Ovary (tissue), 9 donors: Measurements from ENCODE around the gene CPED1. TPM values are rescaled to one million over a fixed set of nuclear protein-coding genes. Genes with fewer than 3 reads are reported as not detected.

Source experiments
- DNase-seq, 5 donors: peaks; one replicate each; pipeline ENCODE4 v3.0.0-alpha.2; 2019 to 2020
- H3K27ac ChIP-seq, 2 donors: fragments of 200-600 bp; one replicate each; pipeline versions ENCODE4 v1.5.1 to v1.8.0; 2019 to 2022
- H3K27me3 ChIP-seq: fragments of 200-600 bp; one replicate; pipeline ENCODE4 v1.8.0; 2022
- H3K36me3 ChIP-seq: fragments of 200-600 bp; sonication (generic); one replicate; pipeline ENCODE4 v1.5.1; 2019
- H3K4me1 ChIP-seq: one replicate; pipeline ENCODE4 v1.8.1; 2013; ENCODE audit warnings: mild to moderate bottlenecking, moderate library complexity; ENCODE audit not compliant: insufficient read depth
- H3K4me3 ChIP-seq: fragments of 200-600 bp; sonication (generic); one replicate; pipeline ENCODE4 v1.5.1; 2017
- H3K9me3 ChIP-seq, 2 donors: fragments of 200-600 bp in 1 of 2; sonication (generic) in 1 of 2; one replicate each; pipeline versions ENCODE4 v1.5.1 to v1.8.1; 2013 to 2019; ENCODE audit warnings: mild to moderate bottlenecking in 1 of 2, moderate library complexity in 1 of 2
- EP300 ChIP-seq: sonication (generic); formaldehyde crosslinking; IDR thresholded peaks from one replicate; pipeline ENCODE4 v1.6.1; 2017; ENCODE audit warnings: antibody characterized with exemption
- POLR2A ChIP-seq: fragments of 450-650 bp; IDR thresholded peaks from one replicate; pipeline ENCODE4 v1.6.1; 2017; ENCODE audit warnings: antibody characterized with exemption, mild to moderate bottlenecking, moderate library complexity
- WGBS, 3 donors: extraction: QIAGEN DNeasy Blood & Tissue Kit in 1 of 3; methylation state at CpG; one replicate each; pipeline versions ENCODE4 v1.1.5 to v1.1.7; 2013 to 2017; 5-methylcytosine and 5-hydroxymethylcytosine counted together
- intact Hi-C, 4 donors: fragments of 100-400 bp; cut with DNase I; formaldehyde crosslinking; loops; one replicate each; pipeline versions ENCODE4 v1.11.0 to v1.15.1; 2022 to 2023
- polyA plus RNA-seq, 2 donors: library from polyadenylated mRNA; stranded (reverse); fragments of 200-250 nt in 1 of 2; fragments of 350-450 nt in 1 of 2; fragmentation: Illumina TruSeq in 1 of 2; extraction: RNeasy Lipid Tissue Mini Kit (QIAGEN cat#74804) in 1 of 2; gene quantifications; one replicate each; pipeline ENCODE4 v1.2.3, GENCODE V29; 2013 to 2014
- total RNA-seq, 7 donors: library from RNA; depleted of rRNA in 2 of 7; stranded (reverse); fragments of >200 nt in 2 of 7; fragmentation: NEBNext Ultra II Directional in 3 of 7; extraction: Animal tissue kit (Norgen Biotek cat#: 25700) in 3 of 7; gene quantifications; one replicate each; pipeline versions ENCODE4 v1.1.0 to v1.2.4, GENCODE V29; 2016 to 2023
- TF ChIP-seq, protein P1 (sequence below), 3 donors: fragments of 450-650 bp in 2 of 3; fragments of 200-600 bp in 1 of 3; IDR thresholded peaks; one replicate each; pipeline versions ENCODE4 v1.5.1 to v1.8.0; 2016 to 2022; ENCODE audit warnings: antibody characterized with exemption in 3 of 3, mild to moderate bottlenecking in 1 of 3
- donor health status: DM: no; HTN: no; CAD: no; lungs with moderate emphysema.
- donor health status: DM: no; HTN: no; CAD: no.
- donor health status: Bipolar disorder and iron deficiency.
- donor health status: DM: yes; HTN: yes; CAD: no.
- donor health status: DM: no; HTN: no; CAD: no.
- donor health status: DM: yes; HTN: yes; CAD: no.

CPED1 gene
- total and polyA plus RNA-seq, 9 donors: 42.1 to 127 (median 88.8) TPM

DNA sequence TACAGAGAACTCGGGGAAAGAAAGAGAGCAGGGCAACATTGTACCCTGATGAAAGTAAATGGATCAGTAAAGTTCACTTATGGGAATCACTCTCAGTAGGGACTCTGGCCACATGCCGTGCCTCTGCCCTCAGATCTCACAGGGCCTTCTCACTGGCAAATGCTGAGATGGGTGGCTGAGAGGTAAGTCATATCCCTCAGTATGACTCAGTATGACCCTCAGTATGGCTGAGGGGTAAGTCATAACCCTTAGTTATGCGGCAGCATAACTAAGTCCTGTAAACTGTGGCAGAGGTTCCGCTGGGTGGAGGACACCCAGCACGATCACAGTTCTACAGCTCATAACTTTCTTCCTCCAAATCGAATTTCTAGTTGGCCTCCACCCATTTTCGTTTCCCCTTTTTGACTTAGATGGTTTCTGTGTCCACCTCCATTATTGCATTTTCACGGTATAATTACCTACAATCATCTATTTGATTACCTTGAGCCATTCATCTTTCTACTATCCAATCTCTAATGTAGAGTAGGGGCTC is 313.8 kb downstream of the CPED1 start:
- Histone ChIP-seq H3K27ac (no peak overlapping the region), H3K36me3 (no peaks in the 10 kb centered on the region), H3K4me3 (no peak overlapping the region), H3K27me3 (peaks cover under 1% of the 10 kb centered on the region), H3K9me3 (no peaks in the 10 kb centered on the region), H3K4me1 (no peaks in the 10 kb centered on the region)
- no peak for DNase-seq
- whole genome bisulfite sequencing, 3 donors: 95 to 98% (median 97%) methylated on average over 8 of the region's 8 CpGs
- intact Hi-C loops: no loop called here
- no peak for TF ChIP-seq EP300
- TF ChIP-seq, protein P1, sequence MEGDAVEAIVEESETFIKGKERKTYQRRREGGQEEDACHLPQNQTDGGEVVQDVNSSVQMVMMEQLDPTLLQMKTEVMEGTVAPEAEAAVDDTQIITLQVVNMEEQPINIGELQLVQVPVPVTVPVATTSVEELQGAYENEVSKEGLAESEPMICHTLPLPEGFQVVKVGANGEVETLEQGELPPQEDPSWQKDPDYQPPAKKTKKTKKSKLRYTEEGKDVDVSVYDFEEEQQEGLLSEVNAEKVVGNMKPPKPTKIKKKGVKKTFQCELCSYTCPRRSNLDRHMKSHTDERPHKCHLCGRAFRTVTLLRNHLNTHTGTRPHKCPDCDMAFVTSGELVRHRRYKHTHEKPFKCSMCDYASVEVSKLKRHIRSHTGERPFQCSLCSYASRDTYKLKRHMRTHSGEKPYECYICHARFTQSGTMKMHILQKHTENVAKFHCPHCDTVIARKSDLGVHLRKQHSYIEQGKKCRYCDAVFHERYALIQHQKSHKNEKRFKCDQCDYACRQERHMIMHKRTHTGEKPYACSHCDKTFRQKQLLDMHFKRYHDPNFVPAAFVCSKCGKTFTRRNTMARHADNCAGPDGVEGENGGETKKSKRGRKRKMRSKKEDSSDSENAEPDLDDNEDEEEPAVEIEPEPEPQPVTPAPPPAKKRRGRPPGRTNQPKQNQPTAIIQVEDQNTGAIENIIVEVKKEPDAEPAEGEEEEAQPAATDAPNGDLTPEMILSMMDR (IDR thresholded peaks at IDR 0.05): no peak
- TF ChIP-seq POLR2A: no peak

DNA sequence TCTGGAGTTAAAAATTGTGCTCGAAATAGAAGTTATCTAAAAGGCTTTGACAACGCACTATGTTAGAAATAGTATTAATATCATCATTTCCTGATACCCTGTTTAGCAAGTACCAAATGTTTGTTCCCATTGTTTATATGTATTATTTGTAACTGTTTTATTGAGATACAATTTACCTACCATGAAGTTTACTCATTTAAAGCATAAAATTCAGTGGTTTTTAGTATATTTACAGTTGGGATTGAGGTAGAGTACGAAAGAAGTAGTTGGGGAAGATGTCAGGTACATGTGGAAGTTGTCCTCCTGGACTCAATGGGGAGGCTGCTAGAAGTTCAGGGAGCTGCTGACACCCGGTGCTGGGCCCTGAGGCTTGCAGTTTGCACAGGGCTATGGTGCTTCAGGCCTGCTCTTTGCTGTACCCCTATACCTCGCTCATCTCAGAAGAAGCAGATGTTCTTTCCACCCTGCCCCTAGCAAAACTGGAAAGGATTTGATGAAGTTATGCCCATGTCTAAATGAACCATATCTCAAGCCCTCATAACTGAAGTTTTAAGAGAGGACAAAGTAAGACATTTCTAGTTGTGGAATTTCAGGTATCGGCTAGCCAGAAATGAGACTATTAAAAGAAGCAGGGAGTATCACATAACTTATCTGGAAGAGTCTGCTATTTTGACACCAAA is 315.1 kb downstream of the CPED1 start:
- Histone ChIP-seq H3K9me3 (no peaks in the 10 kb centered on the region), H3K36me3 (no peaks in the 10 kb centered on the region), H3K27ac (no peak overlapping the region), H3K27me3 (no peaks in the 10 kb centered on the region), H3K4me3 (no peak overlapping the region), H3K4me1 (no peaks in the 10 kb centered on the region)
- intact Hi-C loops: no loop called here
- TF ChIP-seq POLR2A (no peak), EP300 (no peak)
- TF ChIP-seq, protein P1 (IDR thresholded peaks at IDR 0.05): no peak
- no peak for DNase-seq
- WGBS, 3 donors: 88 to 95% (median 90%) methylated on average over 6 of the region's 6 CpGs

DNA sequence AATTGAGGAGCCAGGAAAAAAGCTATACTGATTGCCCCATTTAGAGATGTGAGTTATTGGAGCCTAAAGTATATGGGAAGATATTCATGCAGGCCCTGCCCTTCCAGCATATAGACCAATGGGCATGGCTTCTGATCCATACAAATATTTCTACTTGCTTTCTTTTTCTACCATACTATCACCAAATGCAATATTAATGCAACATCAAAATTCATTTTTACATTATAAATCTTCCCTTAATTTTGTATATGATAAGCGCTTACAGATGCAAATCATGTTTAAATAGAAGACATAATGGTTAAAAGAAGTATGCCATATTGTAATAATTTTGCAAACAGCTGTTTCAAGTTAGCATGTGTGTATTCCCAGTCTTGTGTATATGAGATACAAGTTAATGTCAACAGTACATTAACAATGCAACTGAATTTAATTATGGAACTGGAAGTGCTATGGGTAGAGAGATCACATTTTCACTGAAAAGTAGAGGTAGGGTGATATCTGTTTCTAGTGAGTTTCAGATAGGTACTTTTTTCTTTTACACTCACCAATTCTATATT is 315.7 kb downstream of the CPED1 start:
- Histone ChIP-seq H3K36me3 (no peaks in the 10 kb centered on the region), H3K9me3 (no peaks in the 10 kb centered on the region), H3K4me1 (no peaks in the 10 kb centered on the region), H3K27me3 (no peaks in the 10 kb centered on the region), H3K27ac (no peak overlapping the region), H3K4me3 (no peak overlapping the region)
- no peak for DNase-seq
- intact Hi-C loops: no loop called here
- TF ChIP-seq POLR2A: no peak
- no peak for TF ChIP-seq EP300
- TF ChIP-seq, protein P1 (IDR thresholded peaks at IDR 0.05): no peak
- 97 to 100% (median 98%) methylated on average over 1 of the region's 1 CpG for WGBS, 3 donors

DNA sequence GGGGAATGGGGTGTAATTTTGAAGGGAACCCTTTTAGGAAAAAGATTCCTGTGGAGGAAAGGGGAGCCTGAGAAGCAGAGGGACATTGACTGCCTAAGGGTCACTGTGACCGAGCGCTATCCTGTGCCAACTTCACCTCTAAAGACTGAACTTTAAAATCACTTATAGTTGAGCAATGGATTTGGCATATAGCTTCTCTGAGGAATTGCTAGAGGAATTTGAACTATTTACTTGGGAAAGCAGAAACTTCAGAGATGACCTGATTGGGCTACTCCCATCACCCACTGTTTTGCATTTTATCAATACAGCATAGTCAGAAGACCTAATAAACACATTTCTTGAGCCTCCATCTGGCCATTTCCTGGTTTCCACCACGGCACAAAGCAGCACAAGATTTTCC is 316.6 kb downstream of the CPED1 start:
- H3K27ac ChIP-seq: no peak overlapping the region

DNA sequence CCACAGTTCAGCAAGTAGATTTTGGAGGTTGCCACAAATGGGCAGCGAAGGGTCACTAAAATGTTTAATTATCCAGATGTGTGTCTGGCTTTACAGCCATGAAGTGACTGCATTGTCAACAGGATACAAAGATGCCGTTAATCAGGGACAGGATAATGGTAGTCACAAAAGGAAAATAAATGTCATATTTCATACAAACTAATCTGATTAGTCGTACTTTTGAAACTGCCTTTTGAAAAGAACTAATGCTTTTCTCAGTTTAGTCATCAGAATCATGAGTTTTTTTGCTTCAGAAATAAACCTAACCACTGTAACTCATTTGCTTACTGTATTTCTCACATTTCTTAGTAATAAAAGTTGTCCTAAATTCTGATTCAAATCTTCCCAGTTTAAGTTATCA is 318.1 kb downstream of the CPED1 start:
- H3K36me3 ChIP-seq: no peaks in the 10 kb centered on the region
- 56 to 68% (median 59%) methylated on average over 3 of the region's 3 CpGs for WGBS, 3 donors
- no peak for DNase-seq
- no peak overlapping the region for H3K4me3 ChIP-seq
- TF ChIP-seq POLR2A (no peak), EP300 (no peak)
- TF ChIP-seq, protein P1 (IDR thresholded peaks at IDR 0.05): no peak
- intact Hi-C loops: no loop called here
- H3K27ac ChIP-seq: no peak overlapping the region
- H3K27me3 ChIP-seq: no peaks in the 10 kb centered on the region
- no peaks in the 10 kb centered on the region for H3K4me1 ChIP-seq
- H3K9me3 ChIP-seq: no peaks in the 10 kb centered on the region

More for the DNA sequence above, 316.6 kb downstream of the CPED1 start:
- 67 to 72% (median 68%) methylated on average over 3 of the region's 3 CpGs for whole genome bisulfite sequencing, 3 donors
- Histone ChIP-seq H3K4me3 (no peak overlapping the region), H3K36me3 (no peaks in the 10 kb centered on the region), H3K27me3 (no peaks in the 10 kb centered on the region), H3K9me3 (no peaks in the 10 kb centered on the region), H3K4me1 (no peaks in the 10 kb centered on the region)
- no peak for TF ChIP-seq POLR2A
- intact Hi-C loops: no loop called here
- DNase-seq: no peak
